Fibroblast of lung (primary cell): ENCODE results near the gene PTPMT1.
"Not testable (repeated sequence)": the region's sequence is repeated elsewhere in the genome, so short reads cannot be mapped to it uniquely, and the experiment has no call there.

Experiments used
- CTCF ChIP-seq, 2 donors: IDR thresholded peaks in 1 of 2; conservative IDR thresholded peaks in 1 of 2; 1 replicate in 1 of 2; 2 replicates in 1 of 2; pipeline ENCODE4 v1.5.1; 2011 to 2012; ENCODE audit warnings: low read length in 2 of 2, control low read depth in 1 of 2, inconsistent platforms in 1 of 2, low read depth in 1 of 2, mild to moderate bottlenecking in 1 of 2
- EZH2 ChIP-seq: IDR thresholded peaks from 2 replicates; pipeline ENCODE4 v1.5.1; 2012; ENCODE audit warnings: low read length, control low read depth, mild to moderate bottlenecking; ENCODE audit errors: missing control alignments

GRCh38 chr11:47526032-47526431 lies 39.4 kb upstream of the PTPMT1 start:
- not testable (repeated sequence) for TF ChIP-seq CTCF (conservative IDR thresholded peaks at IDR 0.05 in 1 of 2, IDR thresholded peaks at IDR 0.05 in 1 of 2; ENCODE audit: low read depth in 1 of 2, low read length in 2 of 2); EZH2
